Measurements from ENCODE around the gene XNDC1N. TPM values are rescaled to one million over a fixed set of nuclear protein-coding genes. Genes with fewer than 3 reads are reported as not detected.

The XNDC1N gene
- 10 to 100 TPM; 13.9 to 16.6 TPM for total RNA-seq

- Mint-ChIP-seq H3K4me3 (peak within 1 kb of the TSS; percentile 98), H3K36me3 (ENCODE audit: low read depth) (peaks cover 40% of the 10 kb centered on the region), H3K27me3 (no peaks in the 10 kb centered on the region), H3K4me1 (peaks cover 23% of the 10 kb centered on the region), H3K9me3 (no peaks in the 10 kb centered on the region), H3K27ac (peak within 1 kb of the TSS; percentile 99)
- ATAC-seq (replicated peaks) = peak; percentile 85
Measured at GRCh38 chr11:71927820-71928736, at the start of gene XNDC1N. XNDC1N (minus strand) TSS chr11:71928594; CDS start chr11:71923353, 5,241 bp downstream.

- ATAC-seq (replicated peaks) = peak; percentile 50
- Mint-ChIP-seq H3K4me3 (no peak overlapping the region), H3K9me3 (no peaks in the 10 kb centered on the region), H3K27me3 (no peaks in the 10 kb centered on the region), H3K4me1 (peaks cover 4% of the 10 kb centered on the region), H3K27ac (peak overlapping the region; percentile 44), H3K36me3 (ENCODE audit: low read depth) (peaks cover 78% of the 10 kb centered on the region)
Measured at GRCh38 chr11:71977743-71978418, 49.5 kb upstream of the XNDC1N start.

DNA sequence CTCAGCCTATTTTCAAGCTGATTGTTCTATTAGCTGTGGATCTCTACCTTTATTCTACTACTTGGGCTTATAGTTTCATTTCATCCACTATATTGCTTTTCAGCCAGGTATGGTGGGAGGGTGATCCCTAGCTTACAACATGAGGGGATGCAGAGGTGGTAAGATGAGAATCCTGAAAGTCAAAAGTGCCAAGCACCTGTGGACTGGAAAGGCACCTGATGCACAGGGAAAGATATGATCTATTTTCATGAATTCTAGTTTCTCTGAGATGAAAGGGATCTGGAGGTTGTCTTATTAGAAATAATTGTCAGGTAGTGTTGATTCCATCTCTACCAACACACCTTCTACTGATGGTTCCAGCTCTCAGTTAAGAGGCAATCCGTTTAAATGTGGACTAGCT, 48.7 kb upstream of the XNDC1N start:
- no peak for ATAC-seq (replicated peaks)
- Mint-ChIP-seq H3K27me3 (no peaks in the 10 kb centered on the region), H3K9me3 (no peaks in the 10 kb centered on the region), H3K4me1 (peaks cover 4% of the 10 kb centered on the region), H3K4me3 (no peak overlapping the region), H3K36me3 (ENCODE audit: low read depth) (peaks cover 75% of the 10 kb centered on the region), H3K27ac (no peak overlapping the region)

- no peak for ATAC-seq (replicated peaks)
- no peaks in the 10 kb centered on the region for H3K27me3 Mint-ChIP-seq
- no peak overlapping the region for H3K27ac Mint-ChIP-seq
- H3K4me1 Mint-ChIP-seq = peaks cover 4% of the 10 kb centered on the region
- H3K36me3 Mint-ChIP-seq (ENCODE audit: low read depth) = peaks cover 75% of the 10 kb centered on the region
- H3K4me3 Mint-ChIP-seq = no peak overlapping the region
- H3K9me3 Mint-ChIP-seq = no peaks in the 10 kb centered on the region
Measured at GRCh38 chr11:71976551-71976950, 48.2 kb upstream of the XNDC1N start.

DNA sequence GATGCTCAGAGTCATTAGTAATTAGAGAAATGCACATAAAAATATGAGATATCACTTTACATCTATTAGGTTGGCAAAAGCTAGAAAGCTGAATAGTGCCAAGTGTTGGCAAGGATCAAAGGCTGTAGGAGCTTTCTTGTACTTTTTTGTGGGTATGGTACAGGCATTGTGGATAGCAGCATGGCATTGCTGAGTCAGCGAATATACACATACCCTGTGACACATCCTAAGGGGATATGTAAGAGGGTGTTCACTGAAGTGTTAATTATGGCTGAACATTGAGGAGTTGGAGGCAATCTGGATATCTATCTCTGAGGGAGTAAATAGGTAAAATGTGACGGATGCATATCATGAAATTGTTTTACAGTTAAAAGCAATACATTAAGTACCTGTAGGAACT, 43.3 kb upstream of the XNDC1N start:
- no peak overlapping the region for H3K27ac Mint-ChIP-seq
- H3K4me1 Mint-ChIP-seq = no peaks in the 10 kb centered on the region
- H3K27me3 Mint-ChIP-seq = no peaks in the 10 kb centered on the region
- no peak for ATAC-seq (replicated peaks)
- H3K4me3 Mint-ChIP-seq = no peak overlapping the region
- H3K9me3 Mint-ChIP-seq = no peaks in the 10 kb centered on the region
- H3K36me3 Mint-ChIP-seq (ENCODE audit: low read depth) = peaks cover 71% of the 10 kb centered on the region

GRCh38 chr11:71964641-71965040, 36.2 kb upstream of the XNDC1N start:
- Mint-ChIP-seq H3K4me1 (peaks cover 9% of the 10 kb centered on the region), H3K4me3 (no peak overlapping the region), H3K27ac (no peak overlapping the region), H3K9me3 (no peaks in the 10 kb centered on the region), H3K36me3 (ENCODE audit: low read depth) (peaks cover 88% of the 10 kb centered on the region), H3K27me3 (no peaks in the 10 kb centered on the region)
- ATAC-seq (replicated peaks) = no peak

DNA sequence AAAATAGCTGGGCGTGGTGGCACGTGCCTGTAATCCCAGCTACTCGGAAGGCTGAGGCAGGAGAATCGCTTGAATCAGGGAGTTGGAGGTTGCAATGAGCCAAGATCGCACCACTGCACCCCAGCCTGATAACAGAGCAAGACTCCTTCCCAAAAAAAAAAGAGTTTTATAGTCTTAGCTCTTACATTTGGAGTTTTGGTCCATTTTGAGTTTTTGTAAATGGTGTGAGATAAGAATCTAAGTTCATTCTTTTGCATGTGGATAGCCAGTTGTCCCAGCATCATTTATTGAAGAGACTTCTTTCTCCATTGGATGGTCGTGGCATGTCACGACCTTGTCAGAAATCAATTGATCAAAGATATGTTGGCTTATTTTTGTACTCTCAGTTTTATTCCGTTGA, 35.1 kb upstream of the XNDC1N start:
- Mint-ChIP-seq H3K4me3 (no peak overlapping the region), H3K27me3 (no peaks in the 10 kb centered on the region), H3K36me3 (ENCODE audit: low read depth) (peaks cover 85% of the 10 kb centered on the region), H3K9me3 (no peaks in the 10 kb centered on the region), H3K4me1 (peaks cover 9% of the 10 kb centered on the region), H3K27ac (no peak overlapping the region)
- no peak for ATAC-seq (replicated peaks)

- H3K27me3 Mint-ChIP-seq = no peaks in the 10 kb centered on the region
- peak overlapping the region; percentile 46 for H3K4me3 Mint-ChIP-seq
- no peaks in the 10 kb centered on the region for H3K9me3 Mint-ChIP-seq
- peak; percentile 93 for ATAC-seq (replicated peaks)
- peaks cover 85% of the 10 kb centered on the region for H3K36me3 Mint-ChIP-seq (ENCODE audit: low read depth)
- peak overlapping the region; percentile 87 for H3K27ac Mint-ChIP-seq
- peaks cover 13% of the 10 kb centered on the region for H3K4me1 Mint-ChIP-seq
Measured at GRCh38 chr11:71962428-71963038, 34.1 kb upstream of the XNDC1N start.

GRCh38 chr11:71955898-71956456, 27.6 kb upstream of the XNDC1N start:
- Mint-ChIP-seq H3K9me3 (no peaks in the 10 kb centered on the region), H3K27ac (peak overlapping the region; percentile 34), H3K27me3 (no peaks in the 10 kb centered on the region), H3K4me1 (peaks cover 31% of the 10 kb centered on the region), H3K36me3 (ENCODE audit: low read depth) (peaks cover 43% of the 10 kb centered on the region), H3K4me3 (no peak overlapping the region)
- peak; percentile 67 for ATAC-seq (replicated peaks)

- Mint-ChIP-seq H3K4me3 (no peak overlapping the region), H3K27me3 (no peaks in the 10 kb centered on the region), H3K36me3 (ENCODE audit: low read depth) (peaks cover 26% of the 10 kb centered on the region), H3K9me3 (no peaks in the 10 kb centered on the region), H3K4me1 (peaks cover 29% of the 10 kb centered on the region), H3K27ac (no peak overlapping the region)
- no peak for ATAC-seq (replicated peaks)
Measured at GRCh38 chr11:71951741-71952310, 23.4 kb upstream of the XNDC1N start.

GRCh38 chr11:71949034-71949433, 20.6 kb upstream of the XNDC1N start:
- H3K27ac Mint-ChIP-seq = no peak overlapping the region
- H3K36me3 Mint-ChIP-seq (ENCODE audit: low read depth) = peaks cover 50% of the 10 kb centered on the region
- no peaks in the 10 kb centered on the region for H3K27me3 Mint-ChIP-seq
- no peaks in the 10 kb centered on the region for H3K9me3 Mint-ChIP-seq
- no peak for ATAC-seq (replicated peaks)
- no peak overlapping the region for H3K4me3 Mint-ChIP-seq
- H3K4me1 Mint-ChIP-seq = peaks cover 19% of the 10 kb centered on the region

GRCh38 chr11:71948314-71949027, 20.1 kb upstream of the XNDC1N start:
- H3K4me1 Mint-ChIP-seq = peaks cover 15% of the 10 kb centered on the region
- H3K27me3 Mint-ChIP-seq = no peaks in the 10 kb centered on the region
- peaks cover 55% of the 10 kb centered on the region for H3K36me3 Mint-ChIP-seq (ENCODE audit: low read depth)
- H3K4me3 Mint-ChIP-seq = no peak overlapping the region
- no peaks in the 10 kb centered on the region for H3K9me3 Mint-ChIP-seq
- peak overlapping the region; percentile 12 for H3K27ac Mint-ChIP-seq
- ATAC-seq (replicated peaks) = no peak

- H3K4me1 Mint-ChIP-seq = peaks cover 15% of the 10 kb centered on the region
- no peak for ATAC-seq (replicated peaks)
- H3K27me3 Mint-ChIP-seq = no peaks in the 10 kb centered on the region
- no peak overlapping the region for H3K4me3 Mint-ChIP-seq
- peaks cover 55% of the 10 kb centered on the region for H3K36me3 Mint-ChIP-seq (ENCODE audit: low read depth)
- peak overlapping the region; percentile 12 for H3K27ac Mint-ChIP-seq
- H3K9me3 Mint-ChIP-seq = no peaks in the 10 kb centered on the region
Measured at GRCh38 chr11:71947498-71947897, 19.1 kb upstream of the XNDC1N start.

Data from activated T-helper 17 cell treated with anti-CD3 and anti-CD28 coated beads, Interleukin-2, amount 50 U/mL, for 72 hours (primary cell).